ENCODE results near the gene FRAS1. TPM values are rescaled to one million over a fixed set of nuclear protein-coding genes. Genes with fewer than 3 reads are reported as not detected.

Gene FRAS1
- total and polyA plus RNA-seq, 2 donors (not counting 1 experiment from before 2014, with no cell fraction given) = 0.03 to 0.12 TPM

DNA sequence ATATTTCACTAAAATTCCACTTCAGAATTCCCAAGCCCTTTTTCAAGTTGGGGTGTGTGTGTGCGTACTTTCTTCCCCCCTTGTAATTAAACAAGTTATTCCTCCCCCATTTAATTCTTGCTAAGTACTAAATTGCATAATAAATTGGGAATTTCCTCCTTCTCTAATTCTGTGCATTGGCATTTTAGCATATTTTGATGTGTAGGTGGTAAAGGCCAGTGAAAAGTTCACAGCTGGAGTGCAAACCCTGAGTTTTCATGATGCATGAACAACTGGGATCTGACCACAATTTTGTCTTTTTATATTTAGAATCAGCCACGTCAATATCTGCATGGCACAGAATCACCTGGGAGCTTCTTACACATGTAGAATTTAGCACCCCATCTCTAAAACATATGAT is 513.0 kb downstream of the FRAS1 start:
- peaks cover 0 to 3% (median 0%) of the 10 kb centered on the region in 4 experiments for H3K27me3 ChIP-seq (replicated peaks in 1 of 4; ENCODE audit: control extremely low read depth in 1 of 4, control insufficient read depth in 3 of 4, insufficient read depth in 4 of 4, low read length in 3 of 4)
- no peak overlapping the region for H3K4me3 ChIP-seq (ENCODE audit: control extremely low read depth in 1 of 5, extremely low read depth in 1 of 5, insufficient read depth in 1 of 5, low read depth in 2 of 5, low read length in 4 of 5)
- H3K4me2 ChIP-seq (replicated peaks; ENCODE audit: low read depth, low read length, poor library complexity, severe bottlenecking) = no peak overlapping the region
- peaks cover 5% of the 10 kb centered on the region for H3K27me3 Mint-ChIP-seq
- H3K36me3 ChIP-seq (replicated peaks in 1 of 2; ENCODE audit: control extremely low read depth in 1 of 2, control insufficient read depth in 1 of 2, extremely low read depth in 1 of 2, insufficient read depth in 2 of 2, low read length in 1 of 2) = no peaks in the 10 kb centered on the region
- no peak overlapping the region for H3K9ac ChIP-seq (ENCODE audit: low read length)
- DNase-seq (no peak), ATAC-seq (ENCODE audit: low read depth) (no peak)
- no CpG with 5 or more reads among the region's 2 CpGs for WGBS (ENCODE audit: insufficient coverage)
- intact Hi-C loops (cut with micrococcal nuclease) = no loop called here
- H3K4me3 Mint-ChIP-seq = no peak overlapping the region
- H3K9me3 ChIP-seq (ENCODE audit: control extremely low read depth in 1 of 3, control insufficient read depth in 2 of 3, insufficient read depth in 1 of 3, low read length in 2 of 3) = no peaks in the 10 kb centered on the region
- H3K9me3 Mint-ChIP-seq (ENCODE audit: insufficient read depth) = no peaks in the 10 kb centered on the region
- H3K79me2 ChIP-seq (ENCODE audit: control insufficient read depth, insufficient read depth, low read length) = no peaks in the 10 kb centered on the region
- H2AFZ ChIP-seq (ENCODE audit: insufficient read depth, low read depth, low read length, poor library complexity, severe bottlenecking) = no peak overlapping the region
- ChIA-PET POLR2A (no interaction called here), CTCF (no interaction called here)
- H3K27ac ChIP-seq (ENCODE audit: low read length in 2 of 2) = no peak overlapping the region
- H4K20me1 ChIP-seq (ENCODE audit: control insufficient read depth, insufficient read depth, low read length, poor library complexity, severe bottlenecking) = no peaks in the 10 kb centered on the region
- TF ChIP-seq EZH2 (IDR thresholded peaks at IDR 0.05; ENCODE audit: borderline replicate concordance, insufficient read depth, low read depth, low read length, poor library complexity, severe bottlenecking) (no peak), CTCF (IDR thresholded peaks at IDR 0.05) (no peak)
- H3K4me1 Mint-ChIP-seq = no peaks in the 10 kb centered on the region
- no peaks in the 10 kb centered on the region for H3K4me1 ChIP-seq (ENCODE audit: control insufficient read depth in 2 of 2, insufficient read depth in 2 of 2, low read length in 2 of 2)
- H3K27ac Mint-ChIP-seq = no peak overlapping the region

DNA sequence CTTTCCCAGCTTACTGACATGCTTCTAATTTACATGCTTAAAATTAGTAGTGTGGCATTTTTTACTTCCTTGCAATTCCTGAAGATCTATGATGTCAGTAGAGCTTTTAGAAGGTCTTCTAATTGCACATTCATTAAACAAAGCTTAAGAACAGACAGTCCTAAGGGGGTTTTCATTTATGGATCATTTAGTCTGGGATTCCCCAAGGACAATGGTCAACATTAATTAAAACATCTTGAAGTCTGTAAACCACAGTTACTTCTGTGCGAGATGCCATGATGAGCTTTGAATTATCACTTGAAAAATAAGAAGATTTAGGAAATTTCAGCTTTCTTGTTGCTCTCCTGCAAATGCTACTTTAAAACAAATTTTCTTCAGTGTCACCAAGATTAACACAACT is 514.7 kb downstream of the FRAS1 start:
- H4K20me1 ChIP-seq (ENCODE audit: control insufficient read depth, insufficient read depth, low read length, poor library complexity, severe bottlenecking) = no peaks in the 10 kb centered on the region
- intact Hi-C loops (cut with micrococcal nuclease) = no loop called here
- H3K4me1 ChIP-seq (ENCODE audit: control insufficient read depth in 2 of 2, insufficient read depth in 2 of 2, low read length in 2 of 2) = no peaks in the 10 kb centered on the region
- H3K27me3 ChIP-seq (replicated peaks in 1 of 4; ENCODE audit: control extremely low read depth in 1 of 4, control insufficient read depth in 3 of 4, insufficient read depth in 4 of 4, low read length in 3 of 4) = peaks cover 0 to 3% (median 0%) of the 10 kb centered on the region in 4 experiments
- ChIA-PET CTCF (no interaction called here), POLR2A (no interaction called here)
- no peak for DNase-seq
- WGBS (ENCODE audit: insufficient coverage) = no CpG with 5 or more reads among the region's 1 CpG
- H3K9me3 Mint-ChIP-seq (ENCODE audit: insufficient read depth) = no peaks in the 10 kb centered on the region
- no peak overlapping the region for H3K4me3 ChIP-seq (ENCODE audit: control extremely low read depth in 1 of 5, extremely low read depth in 1 of 5, insufficient read depth in 1 of 5, low read depth in 2 of 5, low read length in 4 of 5)
- no peaks in the 10 kb centered on the region for H3K9me3 ChIP-seq (ENCODE audit: control extremely low read depth in 1 of 3, control insufficient read depth in 2 of 3, insufficient read depth in 1 of 3, low read length in 2 of 3)
- no peak overlapping the region for H3K9ac ChIP-seq (ENCODE audit: low read length)
- no peak overlapping the region for H2AFZ ChIP-seq (ENCODE audit: insufficient read depth, low read depth, low read length, poor library complexity, severe bottlenecking)
- H3K27ac Mint-ChIP-seq = no peak overlapping the region
- H3K4me3 Mint-ChIP-seq = no peak overlapping the region
- no peaks in the 10 kb centered on the region for H3K36me3 ChIP-seq (replicated peaks in 1 of 2; ENCODE audit: control extremely low read depth in 1 of 2, control insufficient read depth in 1 of 2, extremely low read depth in 1 of 2, insufficient read depth in 2 of 2, low read length in 1 of 2)
- H3K79me2 ChIP-seq (ENCODE audit: control insufficient read depth, insufficient read depth, low read length) = no peaks in the 10 kb centered on the region
- no peak overlapping the region for H3K27ac ChIP-seq (ENCODE audit: low read length in 2 of 2)
- ATAC-seq (ENCODE audit: low read depth) = no peak
- H3K4me2 ChIP-seq (replicated peaks; ENCODE audit: low read depth, low read length, poor library complexity, severe bottlenecking) = no peak overlapping the region
- no peaks in the 10 kb centered on the region for H3K4me1 Mint-ChIP-seq
- TF ChIP-seq CTCF (IDR thresholded peaks at IDR 0.05) (no peak), EZH2 (IDR thresholded peaks at IDR 0.05; ENCODE audit: borderline replicate concordance, insufficient read depth, low read depth, low read length, poor library complexity, severe bottlenecking) (no peak)
- H3K27me3 Mint-ChIP-seq = peaks cover 5% of the 10 kb centered on the region
